Endothelial cell of umbilical vein (primary cell): ENCODE measurements around the gene ZBTB20. TPM values are rescaled to one million over a fixed set of nuclear protein-coding genes. Genes with fewer than 3 reads are reported as not detected.

ENCODE experiments used
- BruUV-seq: library from RNA; stranded (reverse); fragments of 400-500 nt; replicated peaks from 2 replicates; lab custom pipeline; 2021; lab: Mats Ljungman, UMichigan
- CTCF ChIA-PET: fragments of 300-600, 350-600 bp; sonication (Branson Sonifier 250); formaldehyde crosslinking; loops from one replicate; lab custom pipeline; 2021; ENCODE audit warnings: antibody characterized with exemption, inconsistent platforms; lab: Charles Lee
- POLR2A ChIA-PET: fragments of 300-600, 350-600 bp; sonication (Branson Sonifier 250); formaldehyde crosslinking; loops from one replicate; lab custom pipeline; 2021; ENCODE audit warnings: antibody characterized with exemption, inconsistent platforms; lab: Charles Lee
- DNase-seq: peaks from one replicate; pipeline ENCODE4 v3.0.0-alpha.2; 2011; ENCODE audit warnings: low read depth, low spot score
- FAIRE-seq: peaks from 2 replicates; lab custom pipeline; 2011; peaks lifted over from hg19 to GRCh38; lab: Jason Lieb, UNC
- H2AFZ ChIP-seq: 2 replicates; pipeline ENCODE4 v1.6.0; 2012; ENCODE audit warnings: low read depth, low read length, control low read depth, inconsistent platforms
- H3K27ac ChIP-seq: 2 replicates; pipeline ENCODE4 v1.5.1; 2011; ENCODE audit warnings: low read depth, mild to moderate bottlenecking, control low read depth, low read length, moderate library complexity; ENCODE audit not compliant: insufficient read depth
- H3K27me3 ChIP-seq, 2 experiments: 2 replicates each; pipeline versions ENCODE4 v1.6.0 to v1.6.1; 2011; ENCODE audit warnings: low read length in 2 of 2, mixed read lengths in 1 of 2; ENCODE audit not compliant: control insufficient read depth in 2 of 2, insufficient read depth in 2 of 2
- H3K36me3 ChIP-seq, 2 experiments: 2 replicates in 1 of 2; 3 replicates in 1 of 2; pipeline ENCODE4 v1.5.1; 2011; ENCODE audit warnings: low read length in 2 of 2, mild to moderate bottlenecking in 1 of 2, moderate library complexity in 1 of 2; ENCODE audit not compliant: control insufficient read depth in 2 of 2, insufficient read depth in 2 of 2; ENCODE audit errors: extremely low read depth in 1 of 2
- H3K4me1 ChIP-seq: 3 replicates; pipeline ENCODE4 v1.5.1; 2011; ENCODE audit warnings: mild to moderate bottlenecking, low read length; ENCODE audit not compliant: control insufficient read depth, insufficient read depth; ENCODE audit errors: extremely low read depth
- H3K4me2 ChIP-seq: 2 replicates; pipeline ENCODE4 v1.6.1; 2011; ENCODE audit warnings: low read length, control low read depth, mixed read lengths; ENCODE audit not compliant: insufficient read depth
- H3K4me3 ChIP-seq, 3 experiments: fragments of 200-600 bp in 1 of 3; sonication (generic), shearing (Covaris generic) in 1 of 3; replicated peaks in 1 of 3; 2 replicates each; pipeline ENCODE4 v1.5.1; 2011 to 2016; ENCODE audit warnings: control low read depth in 3 of 3, low read length in 3 of 3, mild to moderate bottlenecking in 2 of 3, inconsistent platforms in 1 of 3, low read depth in 1 of 3, moderate library complexity in 1 of 3; ENCODE audit not compliant: insufficient read depth in 1 of 3
- H3K79me2 ChIP-seq: 2 replicates; pipeline ENCODE4 v1.6.0; 2012; ENCODE audit warnings: low read length, inconsistent platforms; ENCODE audit not compliant: control insufficient read depth, insufficient read depth
- H3K9ac ChIP-seq: replicated peaks from 2 replicates; pipeline ENCODE3; 2011; ENCODE audit warnings: low read length, control low read depth; ENCODE audit not compliant: insufficient read depth; ENCODE audit errors: extremely low read depth
- H3K9me1 ChIP-seq: replicated peaks from 3 replicates; pipeline ENCODE4 v1.6.0; 2011; ENCODE audit warnings: mild to moderate bottlenecking, low read length; ENCODE audit not compliant: control insufficient read depth, insufficient read depth; ENCODE audit errors: extremely low read depth
- H3K9me3 ChIP-seq: replicated peaks from 2 replicates; pipeline ENCODE4 v1.5.1; 2012; ENCODE audit warnings: low read length, inconsistent platforms; ENCODE audit not compliant: control insufficient read depth, insufficient read depth
- H4K20me1 ChIP-seq: replicated peaks from 2 replicates; pipeline ENCODE3; 2011; ENCODE audit warnings: mild to moderate bottlenecking, low read length; ENCODE audit not compliant: control insufficient read depth, insufficient read depth; ENCODE audit errors: extremely low read depth
- CTCF ChIP-seq, 2 donors: IDR thresholded peaks; 1 replicate in 1 of 2; 2 replicates in 1 of 2; pipeline ENCODE4 v1.5.1; 2011; ENCODE audit warnings: low read length in 2 of 2, mild to moderate bottlenecking in 2 of 2, moderate library complexity in 2 of 2, control low read depth in 1 of 2, inconsistent platforms in 1 of 2, low read depth in 1 of 2; ENCODE audit not compliant: insufficient read depth in 1 of 2; ENCODE audit errors: extremely low read depth in 1 of 2
- EZH2 ChIP-seq: IDR thresholded peaks from 2 replicates; pipeline ENCODE4 v1.6.1; 2012; ENCODE audit warnings: borderline replicate concordance, low read depth, mild to moderate bottlenecking, moderate library complexity, low read length, inconsistent platforms; ENCODE audit not compliant: severe bottlenecking
- FOS ChIP-seq: IDR thresholded peaks from 2 replicates; pipeline ENCODE4 v1.6.1; 2011; ENCODE audit warnings: mild to moderate bottlenecking, low read length, moderate library complexity, borderline replicate concordance; ENCODE audit not compliant: insufficient read depth
- GATA2 ChIP-seq: IDR thresholded peaks from 2 replicates; pipeline ENCODE4 v1.7.0; 2011; ENCODE audit warnings: low read depth, mild to moderate bottlenecking, moderate library complexity, mixed read lengths, low read length; ENCODE audit not compliant: insufficient read length, insufficient read depth
- JUN ChIP-seq: IDR thresholded peaks from 2 replicates; pipeline ENCODE4 v1.6.1; 2011; ENCODE audit warnings: borderline replicate concordance, low read depth; ENCODE audit not compliant: insufficient read length, insufficient read depth
- MAX ChIP-seq: IDR thresholded peaks from 2 replicates; pipeline ENCODE4 v1.6.1; 2011; ENCODE audit not compliant: insufficient read depth, insufficient read length
- MYC ChIP-seq: IDR thresholded peaks from one replicate; pipeline ENCODE4 v1.6.1; 2011; ENCODE audit warnings: mild to moderate bottlenecking, low read depth, low read length
- POLR2A ChIP-seq: IDR thresholded peaks from 2 replicates; pipeline ENCODE4 v1.6.1; 2012; ENCODE audit warnings: low read depth, mild to moderate bottlenecking, control low read depth, low read length
- POLR2AphosphoS5 ChIP-seq: IDR thresholded peaks from 2 replicates; pipeline ENCODE4 v1.6.1; 2012; ENCODE audit warnings: low read depth, mild to moderate bottlenecking, control low read depth, low read length, moderate library complexity; ENCODE audit not compliant: insufficient read depth
- dilution Hi-C: fragments of 300-500 bp; cut with MboI; formaldehyde crosslinking; loops from one replicate; pipeline ENCODE4 v1.15.0; 2019; ENCODE audit warnings: low sequenced_read_pairs; ENCODE audit not compliant: extremely low pct_ligation_motif_present
- intact Hi-C: fragments of 100-400 bp; cut with micrococcal nuclease; formaldehyde crosslinking; loops from one replicate; pipeline ENCODE4 v1.10.0; 2022
- polyA plus RNA-seq, 4 experiments: library from polyadenylated mRNA; depleted of rRNA in 3 of 4; stranded (reverse) in 3 of 4; unstranded in 1 of 4; fragments of >200 nt; gene quantifications; 2 replicates each; pipeline versions ENCODE4 v1.2.1 to v1.2.3, GENCODE V29; 2011 to 2012; ENCODE audit warnings: missing spikeins in 1 of 4
- total RNA-seq: library from RNA; stranded (reverse); gene quantifications from 2 replicates; pipeline ENCODE4 v1.2.3, GENCODE V29; 2021

ZBTB20 gene
- total and polyA plus RNA-seq, 2 donors (not counting 3 experiments of a cell fraction or from before 2014, with no cell fraction given): 2.1 to 20.5 TPM

GRCh38 chr3:114379266-114379665 is 767.8 kb downstream of the ZBTB20 start:
- H3K4me3 ChIP-seq: no peak overlapping the region
- ChIA-PET POLR2A (no interaction called here), CTCF (interaction anchor here (2.0 kb wide), 1 partner anchor 39 kb away, joined by 10 read pairs; no protein-coding TSS in a partner anchor)
- no peaks in the 10 kb centered on the region for H3K79me2 ChIP-seq
- H3K27ac ChIP-seq: no peak overlapping the region
- FAIRE-seq (no peak), DNase-seq (no peak)
- H3K27me3 ChIP-seq: no peaks in the 10 kb centered on the region
- H3K36me3 ChIP-seq: peaks cover 0 to 3% of the 10 kb centered on the region in 2 experiments
- TF ChIP-seq MYC: no peak
- no peak for TF ChIP-seq EZH2
- no peak overlapping the region for H3K4me2 ChIP-seq
- no peaks in the 10 kb centered on the region for H3K9me1 ChIP-seq
- H2AFZ ChIP-seq: no peak overlapping the region
- dilution Hi-C loops (no loop called here), intact Hi-C loops (no loop called here)
- no peaks in the 10 kb centered on the region for H3K9me3 ChIP-seq
- H4K20me1 ChIP-seq: no peaks in the 10 kb centered on the region
- BruUV-seq: no TSS peak
- peaks cover 5% of the 10 kb centered on the region for H3K4me1 ChIP-seq
- no peak overlapping the region for H3K9ac ChIP-seq

- Histone ChIP-seq H3K9me3 (no peaks in the 10 kb centered on the region), H3K9ac (no peak overlapping the region), H3K79me2 (no peaks in the 10 kb centered on the region), H3K4me2 (no peak overlapping the region), H3K27ac (no peak overlapping the region), H3K36me3 (peaks cover 0 to 3% of the 10 kb centered on the region in 2 experiments), H4K20me1 (no peaks in the 10 kb centered on the region), H3K4me1 (peaks cover 4% of the 10 kb centered on the region), H3K9me1 (no peaks in the 10 kb centered on the region), H2AFZ (no peak overlapping the region), H3K4me3 (no peak overlapping the region), H3K27me3 (no peaks in the 10 kb centered on the region)
- FAIRE-seq (no peak), DNase-seq (no peak)
- intact Hi-C loops: no loop called here
- dilution Hi-C loops: no loop called here
- no peak for TF ChIP-seq MAX
- TF ChIP-seq CTCF (IDR thresholded peaks at IDR 0.05; ENCODE audit: extremely low read depth in 1 of 2, insufficient read depth in 1 of 2, low read depth in 1 of 2, low read length in 2 of 2): no peak
- no peak for TF ChIP-seq FOS
- no peak for TF ChIP-seq EZH2
- TF ChIP-seq MYC: no peak
- no peak for TF ChIP-seq GATA2
- TF ChIP-seq POLR2A: no peak
- TF ChIP-seq JUN: no peak
- no peak for TF ChIP-seq POLR2AphosphoS5
- CTCF ChIA-PET: no interaction called here
- no TSS peak for BruUV-seq
- POLR2A ChIA-PET: no interaction called here
Measured at GRCh38 chr3:114378760-114379159, 768.3 kb downstream of the ZBTB20 start.
